Measurements from ENCODE around the gene MRPL58.
A peak's percentile ranks its signal among the peaks of the same experiment; 100 is the strongest.
"Not testable (repeated sequence)": the region's sequence is repeated elsewhere in the genome, so short reads cannot be mapped to it uniquely, and the experiment has no call there.

MRPL58 gene

GRCh38 chr17:75012346-75013091 is at the start of gene MRPL58:
TSS of gene MRPL58 (plus strand) at chr17:75012670. CDS start at chr17:75012687, 17 bp downstream.
- DNase-seq, result peak; percentile 80

- no peak for DNase-seq
Measured at GRCh38 chr17:74963656-74964055, 48.8 kb upstream of the MRPL58 start.

GRCh38 chr17:74964246-74964761 is 48.2 kb upstream of the MRPL58 start:
- DNase-seq, result no peak

GRCh38 chr17:74964988-74965622 is 47.4 kb upstream of the MRPL58 start:
- DNase-seq, result no peak

GRCh38 chr17:74968361-74968780 is 44.1 kb upstream of the MRPL58 start:
- DNase-seq, result no peak

- not testable (repeated sequence) for DNase-seq
Measured at GRCh38 chr17:74969501-74969900, 43.0 kb upstream of the MRPL58 start.

GRCh38 chr17:74970395-74970794 is 42.1 kb upstream of the MRPL58 start:
- DNase-seq, result no peak

GRCh38 chr17:74971069-74971841 is 41.2 kb upstream of the MRPL58 start:
- no peak for DNase-seq

GRCh38 chr17:74971842-74972106 is 40.7 kb upstream of the MRPL58 start:
- DNase-seq, result no peak

- peak; percentile 78 for DNase-seq
Measured at GRCh38 chr17:74972107-74972972, 40.1 kb upstream of the MRPL58 start, which contains the start of gene HID1. TSS of gene HID1 (minus strand) at chr17:74972759. CDS start at chr17:74972656, 103 bp downstream.

- DNase-seq, result no peak
Measured at GRCh38 chr17:74972973-74973328, 39.5 kb upstream of the MRPL58 start.

- DNase-seq, result no peak
Measured at GRCh38 chr17:74975943-74976342, 36.5 kb upstream of the MRPL58 start.

GRCh38 chr17:74977802-74978201 is 34.7 kb upstream of the MRPL58 start:
- no peak for DNase-seq

GRCh38 chr17:74978240-74978639 is 34.2 kb upstream of the MRPL58 start:
- DNase-seq, result no peak

GRCh38 chr17:74979408-74980146 is 32.9 kb upstream of the MRPL58 start:
- no peak for DNase-seq

GRCh38 chr17:74981318-74981978 is 31.0 kb upstream of the MRPL58 start:
- no peak for DNase-seq

- peak; percentile 81 for DNase-seq
Measured at GRCh38 chr17:74981979-74982662, 30.3 kb upstream of the MRPL58 start.

- not testable (repeated sequence) for DNase-seq
Measured at GRCh38 chr17:74982663-74983313, 29.7 kb upstream of the MRPL58 start.

GRCh38 chr17:74986206-74986576 is 26.3 kb upstream of the MRPL58 start:
- DNase-seq, result no peak

GRCh38 chr17:74987418-74987908 is 25.0 kb upstream of the MRPL58 start, which contains the start of gene CDR2L:
TSS of gene CDR2L (plus strand) at chr17:74987632. CDS start at chr17:74988044, 412 bp downstream.
- DNase-seq, result peak; percentile 91
